HG03066 (cell line): ENCODE measurements around the gene SLC10A7.
"Not testable (repeated sequence)": the region's sequence is repeated elsewhere in the genome, so short reads cannot be mapped to it uniquely, and the experiment has no call there.

ENCODE experiments used
- ATAC-seq: cut with Tn5 transposase; IDR thresholded peaks from one replicate; pipeline ENCODE4 v1.9.1; 2021; ENCODE audit warnings: low read depth; ENCODE audit not compliant: unreplicated experiment

The SLC10A7 gene

GRCh38 chr4:146369446-146369845 lies 152.3 kb downstream of the SLC10A7 start:
- ATAC-seq = no peak

- ATAC-seq = no peak
Measured at GRCh38 chr4:146368209-146368608, 153.5 kb downstream of the SLC10A7 start.

- ATAC-seq = no peak
Measured at GRCh38 chr4:146367347-146367746, 154.4 kb downstream of the SLC10A7 start.

GRCh38 chr4:146359771-146360170 lies 162.0 kb downstream of the SLC10A7 start:
- ATAC-seq = no peak

- ATAC-seq = not testable (repeated sequence)
Measured at GRCh38 chr4:146350114-146350513, 171.6 kb downstream of the SLC10A7 start.

- no peak for ATAC-seq
Measured at GRCh38 chr4:146349306-146349705, 172.4 kb downstream of the SLC10A7 start.

- ATAC-seq = no peak
Measured at GRCh38 chr4:146347822-146348221, 173.9 kb downstream of the SLC10A7 start.

- ATAC-seq = peak; percentile 43
Measured at GRCh38 chr4:146346276-146346675, 175.5 kb downstream of the SLC10A7 start.

- no peak for ATAC-seq
Measured at GRCh38 chr4:146343776-146344175, 178.0 kb downstream of the SLC10A7 start.

GRCh38 chr4:146343199-146343598 lies 178.5 kb downstream of the SLC10A7 start:
- ATAC-seq = peak; percentile 80

GRCh38 chr4:146342600-146343192 lies 179.0 kb downstream of the SLC10A7 start:
- ATAC-seq = no peak

GRCh38 chr4:146340798-146341197 lies 180.9 kb downstream of the SLC10A7 start:
- ATAC-seq = no peak

- ATAC-seq = no peak
Measured at GRCh38 chr4:146338512-146338911, 183.2 kb downstream of the SLC10A7 start.

- ATAC-seq = no peak
Measured at GRCh38 chr4:146336410-146336807, 185.3 kb downstream of the SLC10A7 start.

- ATAC-seq = no peak
Measured at GRCh38 chr4:146335763-146336409, 185.9 kb downstream of the SLC10A7 start.

- ATAC-seq = no peak
Measured at GRCh38 chr4:146334862-146335449, 186.8 kb downstream of the SLC10A7 start.

GRCh38 chr4:146333895-146334262 lies 187.9 kb downstream of the SLC10A7 start:
- ATAC-seq = peak; percentile 2

GRCh38 chr4:146333187-146333894 lies 188.4 kb downstream of the SLC10A7 start:
- peak; percentile 92 for ATAC-seq

- ATAC-seq = no peak
Measured at GRCh38 chr4:146330392-146330791, 191.3 kb downstream of the SLC10A7 start.

- no peak for ATAC-seq
Measured at GRCh38 chr4:146329050-146329716, 192.6 kb downstream of the SLC10A7 start.
